MM.1S (cell line): ENCODE data around the gene ZNF100.
"Not testable (repeated sequence)": the region's sequence is repeated elsewhere in the genome, so short reads cannot be mapped to it uniquely, and the experiment has no call there.

ENCODE experiments used
- DNase-seq: peaks from one replicate; pipeline ENCODE4 v3.0.0-alpha.2; 2015
- H2AFZ ChIP-seq: fragments of 300-600 bp; sonication (generic); 2 replicates; pipeline ENCODE4 v1.6.0; 2016; ENCODE audit warnings: antibody characterized with exemption, low read length
- H3F3A ChIP-seq: fragments of 300-600 bp; sonication (generic); 2 replicates; pipeline ENCODE4 v1.6.1; 2016; ENCODE audit warnings: mild to moderate bottlenecking, antibody characterized with exemption, low read length, moderate library complexity, mixed read lengths; ENCODE audit not compliant: insufficient read depth
- H3K27ac ChIP-seq: fragments of 300-600 bp; sonication (generic); 2 replicates; pipeline ENCODE4 v1.5.1; 2016; ENCODE audit warnings: mild to moderate bottlenecking, low read length
- H3K27me3 ChIP-seq: fragments of 300-600 bp; sonication (generic); replicated peaks from 2 replicates; pipeline ENCODE4 v1.6.0; 2016; ENCODE audit warnings: low read length; ENCODE audit not compliant: insufficient read depth
- H3K36me3 ChIP-seq: fragments of 300-600 bp; sonication (generic); replicated peaks from 2 replicates; pipeline ENCODE4 v1.6.1; 2016; ENCODE audit warnings: mild to moderate bottlenecking, low read length, mixed read lengths; ENCODE audit not compliant: insufficient read depth
- H3K4me1 ChIP-seq: fragments of 300-600 bp; sonication (generic); 2 replicates; pipeline ENCODE4 v1.6.1; 2016; ENCODE audit warnings: low read length, mixed read lengths
- H3K4me2 ChIP-seq: fragments of 300-600 bp; sonication (generic); 2 replicates; pipeline ENCODE4 v1.6.0; 2016; ENCODE audit warnings: low read depth, low read length
- H3K4me3 ChIP-seq: fragments of 300-600 bp; sonication (generic); 2 replicates; pipeline ENCODE4 v1.5.1; 2016; ENCODE audit warnings: low read length, mixed read lengths
- H3K79me2 ChIP-seq: fragments of 300-600 bp; sonication (generic); 2 replicates; pipeline ENCODE4 v1.6.1; 2016; ENCODE audit warnings: mixed run types, low read length, mixed read lengths
- H3K9ac ChIP-seq: fragments of 300-600 bp; sonication (generic); 2 replicates; pipeline ENCODE4 v1.6.1; 2016; ENCODE audit warnings: low read length, mixed read lengths
- H3K9me2 ChIP-seq: fragments of 300-600 bp; sonication (generic); replicated peaks from 2 replicates; pipeline ENCODE4 v1.6.1; 2016; ENCODE audit warnings: mild to moderate bottlenecking, low read length, mixed read lengths; ENCODE audit not compliant: insufficient read depth
- H3K9me3 ChIP-seq: fragments of 300-600 bp; sonication (generic); replicated peaks from 2 replicates; pipeline ENCODE4 v1.6.1; 2016; ENCODE audit warnings: mild to moderate bottlenecking, low read length, mixed read lengths; ENCODE audit not compliant: insufficient read depth
- H4K20me1 ChIP-seq: fragments of 300-600 bp; sonication (generic); 2 replicates; pipeline ENCODE4 v1.6.1; 2016; ENCODE audit warnings: mild to moderate bottlenecking, low read length, moderate library complexity, mixed read lengths; ENCODE audit not compliant: insufficient read depth
- EZH2 ChIP-seq: fragments of 300-600 bp; sonication (generic); optimal IDR thresholded peaks from 2 replicates; pipeline ENCODE3; 2017; ENCODE audit warnings: low read depth, mild to moderate bottlenecking, antibody characterized with exemption, low read length, mixed read lengths
- EZH2phosphoT487 ChIP-seq: fragments of 300-600 bp; sonication (generic); IDR thresholded peaks from 2 replicates; pipeline ENCODE4 v1.6.1; 2018; ENCODE audit warnings: antibody characterized with exemption, low read length
- TF ChIP-seq, protein P1 (sequence below): fragments of 300-600 bp; sonication (generic); IDR thresholded peaks from 2 replicates; pipeline ENCODE4 v1.5.1; 2016; ENCODE audit warnings: antibody characterized with exemption, low read length, mixed read lengths

ZNF100 gene

DNA sequence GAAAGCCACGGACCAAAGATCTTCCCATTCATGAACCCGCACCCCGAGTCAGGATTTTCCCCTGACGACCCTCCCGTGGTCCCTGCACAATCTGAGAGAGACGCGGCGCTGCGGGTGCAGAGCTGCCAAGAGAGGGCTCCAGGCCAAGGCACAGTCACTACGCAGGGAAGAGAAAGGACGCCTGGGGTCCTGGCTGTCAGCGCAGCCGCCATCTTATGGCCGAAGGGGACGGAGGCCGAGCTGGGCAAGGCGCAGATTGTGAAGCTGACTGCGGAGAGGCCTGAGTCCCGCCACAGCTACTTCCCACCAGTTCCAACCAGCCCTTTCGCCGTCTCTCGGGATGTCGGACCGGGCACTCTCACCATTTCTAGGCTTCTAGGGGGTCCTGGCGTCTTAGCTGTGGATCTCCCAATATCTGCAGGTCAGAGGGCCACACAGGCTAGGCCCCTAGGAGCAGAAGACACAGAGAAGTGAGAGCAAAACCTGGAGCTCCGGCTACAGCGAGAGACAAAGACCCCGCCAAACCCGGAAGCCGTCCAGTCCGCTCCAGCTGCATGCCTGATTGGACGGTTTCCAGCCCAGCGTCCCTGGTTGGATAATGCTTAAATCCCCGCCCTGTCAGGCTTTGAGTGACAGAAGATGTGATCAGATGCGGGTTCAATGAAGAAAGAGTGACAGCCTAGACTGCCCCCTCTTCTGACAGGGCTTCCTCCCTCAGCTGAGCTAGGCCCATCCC is at the start of gene ZNF100:
Gene ZNF100, minus strand, starts transcription at position 515 of the 736 bp plus-strand sequence. Its CDS starts 150 bp downstream, at position 365.
- peak within 1 kb of the TSS; percentile 69 for H3K9ac ChIP-seq
- no peaks in the 10 kb centered on the region for H3K27me3 ChIP-seq
- H3K27ac ChIP-seq, result peak within 1 kb of the TSS; percentile 68; the same call in 1 of the 2 replicates
- peak; percentile 83 for DNase-seq
- no peak for TF ChIP-seq EZH2phosphoT487
- TF ChIP-seq, protein P1, sequence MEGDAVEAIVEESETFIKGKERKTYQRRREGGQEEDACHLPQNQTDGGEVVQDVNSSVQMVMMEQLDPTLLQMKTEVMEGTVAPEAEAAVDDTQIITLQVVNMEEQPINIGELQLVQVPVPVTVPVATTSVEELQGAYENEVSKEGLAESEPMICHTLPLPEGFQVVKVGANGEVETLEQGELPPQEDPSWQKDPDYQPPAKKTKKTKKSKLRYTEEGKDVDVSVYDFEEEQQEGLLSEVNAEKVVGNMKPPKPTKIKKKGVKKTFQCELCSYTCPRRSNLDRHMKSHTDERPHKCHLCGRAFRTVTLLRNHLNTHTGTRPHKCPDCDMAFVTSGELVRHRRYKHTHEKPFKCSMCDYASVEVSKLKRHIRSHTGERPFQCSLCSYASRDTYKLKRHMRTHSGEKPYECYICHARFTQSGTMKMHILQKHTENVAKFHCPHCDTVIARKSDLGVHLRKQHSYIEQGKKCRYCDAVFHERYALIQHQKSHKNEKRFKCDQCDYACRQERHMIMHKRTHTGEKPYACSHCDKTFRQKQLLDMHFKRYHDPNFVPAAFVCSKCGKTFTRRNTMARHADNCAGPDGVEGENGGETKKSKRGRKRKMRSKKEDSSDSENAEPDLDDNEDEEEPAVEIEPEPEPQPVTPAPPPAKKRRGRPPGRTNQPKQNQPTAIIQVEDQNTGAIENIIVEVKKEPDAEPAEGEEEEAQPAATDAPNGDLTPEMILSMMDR, result no peak
- no peak for TF ChIP-seq EZH2
- H2AFZ ChIP-seq, result peak within 1 kb of the TSS; percentile 75
- no peaks in the 10 kb centered on the region for H4K20me1 ChIP-seq
- H3K9me3 ChIP-seq, result no peaks in the 10 kb centered on the region
- peak within 1 kb of the TSS; percentile 77 for H3K4me3 ChIP-seq
- H3K36me3 ChIP-seq, result no peaks in the 10 kb centered on the region
- no peaks in the 10 kb centered on the region for H3F3A ChIP-seq
- no peaks in the 10 kb centered on the region for H3K9me2 ChIP-seq
- H3K4me2 ChIP-seq, result peak within 1 kb of the TSS; percentile 59
- H3K4me1 ChIP-seq, result no peaks in the 10 kb centered on the region
- H3K79me2 ChIP-seq, result no peaks in the 10 kb centered on the region

DNA sequence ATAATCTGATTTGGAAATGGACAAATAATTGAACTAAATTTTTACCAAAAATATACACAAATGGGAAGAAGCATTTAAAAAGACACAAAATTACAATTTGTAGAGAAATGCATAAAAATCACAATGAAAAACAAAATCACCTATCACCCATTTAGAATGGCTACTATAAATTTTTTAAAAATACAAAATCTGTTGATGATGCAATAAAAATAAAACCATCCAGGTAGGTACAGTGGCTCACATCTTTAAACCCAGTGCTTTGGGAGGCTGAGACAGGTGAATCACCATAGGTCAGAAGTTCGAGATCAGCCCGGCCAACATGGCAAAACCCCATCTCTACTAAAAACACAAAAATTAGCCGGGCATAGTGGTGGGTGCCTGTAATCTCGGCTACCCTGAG is 45.1 kb upstream of the ZNF100 start:
- Histone ChIP-seq H3K4me2 (no peak overlapping the region), H3K36me3 (no peaks in the 10 kb centered on the region), H3K4me3 (no peak overlapping the region), H3K79me2 (no peaks in the 10 kb centered on the region), H3K27me3 (no peaks in the 10 kb centered on the region), H4K20me1 (no peaks in the 10 kb centered on the region), H3K9me3 (no peaks in the 10 kb centered on the region), H3K9me2 (no peaks in the 10 kb centered on the region), H2AFZ (no peak overlapping the region), H3K4me1 (no peaks in the 10 kb centered on the region), H3K9ac (no peak overlapping the region), H3F3A (no peaks in the 10 kb centered on the region), H3K27ac (no peak overlapping the region)
- TF ChIP-seq EZH2 (no peak), EZH2phosphoT487 (no peak)
- TF ChIP-seq, protein P1, result no peak
- no peak for DNase-seq

DNA sequence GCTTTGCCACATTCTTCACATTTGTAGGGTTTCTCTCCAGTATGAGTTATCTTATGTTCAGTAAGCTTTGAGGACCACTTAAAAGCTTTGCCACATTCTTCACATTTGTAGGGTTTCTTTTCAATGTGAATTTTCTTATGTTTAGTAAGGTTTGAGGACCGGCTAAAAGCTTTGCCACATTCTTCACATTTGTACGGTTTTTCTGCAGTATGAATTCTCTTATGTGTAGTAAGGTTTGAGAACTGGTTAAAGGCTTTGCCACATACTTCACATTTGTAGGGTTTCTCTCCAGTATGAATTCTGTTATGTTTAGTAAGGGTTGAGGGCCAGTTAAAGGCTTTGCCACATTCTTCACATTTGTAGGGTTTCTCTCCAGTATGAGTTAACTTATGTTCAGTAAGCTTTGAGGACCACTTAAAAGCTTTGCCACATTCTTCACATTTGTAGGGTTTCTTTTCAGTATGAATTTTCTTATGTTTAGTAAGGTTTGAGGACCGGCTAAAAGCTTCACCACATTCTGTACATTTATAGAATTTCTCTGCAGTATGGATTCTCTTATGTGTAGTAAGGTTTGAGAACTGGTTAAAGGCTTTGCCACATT is 41.1 kb upstream of the ZNF100 start:
- not testable (repeated sequence) for H3K9me2 ChIP-seq, H3K27ac ChIP-seq, H3K4me3 ChIP-seq, H3K79me2 ChIP-seq, H3K9ac ChIP-seq, H3K36me3 ChIP-seq, H4K20me1 ChIP-seq, DNase-seq, H3K4me2 ChIP-seq, H3K4me1 ChIP-seq, H3K9me3 ChIP-seq, H2AFZ ChIP-seq, H3K27me3 ChIP-seq, H3F3A ChIP-seq
